ENCODE results near the gene SLC16A5.

Gene SLC16A5

GRCh38 chr17:75049706-75050105 is 38.0 kb upstream of the SLC16A5 start:
- peaks cover 14% of the 10 kb centered on the region for H3K79me1 ChIP-seq (ENCODE audit: low read length)
- H3K23ac ChIP-seq (ENCODE audit: low read length), result no peak overlapping the region
- H3K36me3 ChIP-seq (ENCODE audit: control insufficient read depth, insufficient read depth, low read length), result peaks cover 12% of the 10 kb centered on the region

GRCh38 chr17:75051941-75052340 is 35.8 kb upstream of the SLC16A5 start:
- H3K36me3 ChIP-seq (ENCODE audit: control insufficient read depth, insufficient read depth, low read length), result peaks cover 12% of the 10 kb centered on the region
- H2AK5ac ChIP-seq (ENCODE audit: low read length), result no peak overlapping the region
- no peak overlapping the region for H2BK15ac ChIP-seq (replicated peaks; ENCODE audit: low read depth)
- H3K79me1 ChIP-seq (ENCODE audit: low read length), result peaks cover 16% of the 10 kb centered on the region
- WGBS (ENCODE audit: extremely low coverage, insufficient coverage, low lambda C conversion rate), result no CpG with 5 or more reads among the region's 2 CpGs
- no peak overlapping the region for H3K4me3 ChIP-seq (ENCODE audit: low read length)
- no peak for DNase-seq
- no peak overlapping the region for H3K56ac ChIP-seq (ENCODE audit: low read length)
- no peak overlapping the region for H3K4ac ChIP-seq (ENCODE audit: low read depth, low read length)
- no peak overlapping the region for H2BK5ac ChIP-seq (ENCODE audit: low read length)
- H3K27ac ChIP-seq (ENCODE audit: low read depth, low read length), result no peak overlapping the region
- no peak overlapping the region for H2BK120ac ChIP-seq (ENCODE audit: low read depth, low read length)
- no peak overlapping the region for H3K18ac ChIP-seq (ENCODE audit: low read length)
- no peak overlapping the region for H3K9ac ChIP-seq (ENCODE audit: low read length)
- H3K79me2 ChIP-seq (ENCODE audit: control insufficient read depth, insufficient read depth, low read length), result peaks cover 28% of the 10 kb centered on the region
- H3K23ac ChIP-seq (ENCODE audit: low read length), result no peak overlapping the region
- no peak overlapping the region for H4K8ac ChIP-seq (ENCODE audit: low read depth, low read length)
- no peaks in the 10 kb centered on the region for H3K27me3 ChIP-seq (ENCODE audit: insufficient read depth, low read length, poor library complexity)
- H3K4me1 ChIP-seq (ENCODE audit: control insufficient read depth, low read depth, low read length), result peaks cover 5% of the 10 kb centered on the region
- H3K4me2 ChIP-seq (ENCODE audit: low read length), result no peak overlapping the region
- no peak overlapping the region for H4K5ac ChIP-seq (ENCODE audit: low read length)

More at GRCh38 chr17:75049706-75050105, 38.0 kb upstream of the SLC16A5 start:
- no peak overlapping the region for H2BK15ac ChIP-seq (replicated peaks; ENCODE audit: low read depth)
- no peak overlapping the region for H2BK120ac ChIP-seq (ENCODE audit: low read depth, low read length)
- no peak overlapping the region for H3K9ac ChIP-seq (ENCODE audit: low read length)
- H3K79me2 ChIP-seq (ENCODE audit: control insufficient read depth, insufficient read depth, low read length), result peaks cover 32% of the 10 kb centered on the region
- H4K5ac ChIP-seq (ENCODE audit: low read length), result no peak overlapping the region
- no peak overlapping the region for H3K4ac ChIP-seq (ENCODE audit: low read depth, low read length)
- H4K8ac ChIP-seq (ENCODE audit: low read depth, low read length), result no peak overlapping the region
- no peak overlapping the region for H3K4me3 ChIP-seq (ENCODE audit: low read length)
- no peaks in the 10 kb centered on the region for H3K27me3 ChIP-seq (ENCODE audit: insufficient read depth, low read length, poor library complexity)
- DNase-seq, result no peak
- no peak overlapping the region for H3K4me2 ChIP-seq (ENCODE audit: low read length)
- peaks cover 5% of the 10 kb centered on the region for H3K4me1 ChIP-seq (ENCODE audit: control insufficient read depth, low read depth, low read length)
- no peak overlapping the region for H2BK5ac ChIP-seq (ENCODE audit: low read length)
- H3K18ac ChIP-seq (ENCODE audit: low read length), result no peak overlapping the region
- H3K56ac ChIP-seq (ENCODE audit: low read length), result no peak overlapping the region
- H2AK5ac ChIP-seq (ENCODE audit: low read length), result no peak overlapping the region
- no peak overlapping the region for H3K27ac ChIP-seq (ENCODE audit: low read depth, low read length)

- Histone ChIP-seq H4K8ac (ENCODE audit: low read depth, low read length) (no peak overlapping the region), H2AK5ac (ENCODE audit: low read length) (no peak overlapping the region), H3K27ac (ENCODE audit: low read depth, low read length) (no peak overlapping the region), H3K56ac (ENCODE audit: low read length) (no peak overlapping the region), H3K18ac (ENCODE audit: low read length) (no peak overlapping the region), H3K79me2 (ENCODE audit: control insufficient read depth, insufficient read depth, low read length) (no peaks in the 10 kb centered on the region), H2BK5ac (ENCODE audit: low read length) (no peak overlapping the region), H3K36me3 (ENCODE audit: control insufficient read depth, insufficient read depth, low read length) (peaks cover 27% of the 10 kb centered on the region), H2BK15ac (replicated peaks; ENCODE audit: low read depth) (no peak overlapping the region), H3K4me3 (ENCODE audit: low read length) (no peak overlapping the region), H3K23ac (ENCODE audit: low read length) (no peak overlapping the region), H3K79me1 (ENCODE audit: low read length) (peaks cover 5% of the 10 kb centered on the region), H3K4me1 (ENCODE audit: control insufficient read depth, low read depth, low read length) (no peaks in the 10 kb centered on the region), H2BK120ac (ENCODE audit: low read depth, low read length) (no peak overlapping the region), H3K4ac (ENCODE audit: low read depth, low read length) (no peak overlapping the region), H3K9ac (ENCODE audit: low read length) (no peak overlapping the region), H3K4me2 (ENCODE audit: low read length) (no peak overlapping the region), H4K5ac (ENCODE audit: low read length) (no peak overlapping the region), H3K27me3 (ENCODE audit: insufficient read depth, low read length, poor library complexity) (no peaks in the 10 kb centered on the region)
- no CpG with 5 or more reads among the region's 25 CpGs for WGBS (ENCODE audit: extremely low coverage, insufficient coverage, low lambda C conversion rate)
- peak; percentile 55 for DNase-seq
Observed at GRCh38 chr17:75059369-75060345, 28.1 kb upstream of the SLC16A5 start.

GRCh38 chr17:75060434-75061054 is 27.2 kb upstream of the SLC16A5 start:
- no peaks in the 10 kb centered on the region for H3K27me3 ChIP-seq (ENCODE audit: insufficient read depth, low read length, poor library complexity)
- no CpG with 5 or more reads among the region's 26 CpGs for WGBS (ENCODE audit: extremely low coverage, insufficient coverage, low lambda C conversion rate)
- no peak overlapping the region for H2BK120ac ChIP-seq (ENCODE audit: low read depth, low read length)
- H4K8ac ChIP-seq (ENCODE audit: low read depth, low read length), result no peak overlapping the region
- H3K79me2 ChIP-seq (ENCODE audit: control insufficient read depth, insufficient read depth, low read length), result no peaks in the 10 kb centered on the region
- peaks cover 31% of the 10 kb centered on the region for H3K36me3 ChIP-seq (ENCODE audit: control insufficient read depth, insufficient read depth, low read length)
- no peak overlapping the region for H3K4me2 ChIP-seq (ENCODE audit: low read length)
- no peak overlapping the region for H3K23ac ChIP-seq (ENCODE audit: low read length)
- no peak overlapping the region for H3K27ac ChIP-seq (ENCODE audit: low read depth, low read length)
- no peak overlapping the region for H2BK5ac ChIP-seq (ENCODE audit: low read length)
- no peak overlapping the region for H3K18ac ChIP-seq (ENCODE audit: low read length)
- H2AK5ac ChIP-seq (ENCODE audit: low read length), result no peak overlapping the region
- H3K79me1 ChIP-seq (ENCODE audit: low read length), result peaks cover 5% of the 10 kb centered on the region
- H3K4me3 ChIP-seq (ENCODE audit: low read length), result no peak overlapping the region
- H3K4ac ChIP-seq (ENCODE audit: low read depth, low read length), result no peak overlapping the region
- H2BK15ac ChIP-seq (replicated peaks; ENCODE audit: low read depth), result no peak overlapping the region
- H4K5ac ChIP-seq (ENCODE audit: low read length), result no peak overlapping the region
- no peaks in the 10 kb centered on the region for H3K4me1 ChIP-seq (ENCODE audit: control insufficient read depth, low read depth, low read length)
- no peak overlapping the region for H3K56ac ChIP-seq (ENCODE audit: low read length)
- no peak for DNase-seq
- no peak overlapping the region for H3K9ac ChIP-seq (ENCODE audit: low read length)

- H3K4me3 ChIP-seq (ENCODE audit: low read length), result no peak overlapping the region
- H3K4me2 ChIP-seq (ENCODE audit: low read length), result no peak overlapping the region
- H2BK120ac ChIP-seq (ENCODE audit: low read depth, low read length), result no peak overlapping the region
- no peak overlapping the region for H3K56ac ChIP-seq (ENCODE audit: low read length)
- H3K27me3 ChIP-seq (ENCODE audit: insufficient read depth, low read length, poor library complexity), result no peaks in the 10 kb centered on the region
- H4K5ac ChIP-seq (ENCODE audit: low read length), result no peak overlapping the region
- no peak overlapping the region for H3K18ac ChIP-seq (ENCODE audit: low read length)
- no peaks in the 10 kb centered on the region for H3K79me2 ChIP-seq (ENCODE audit: control insufficient read depth, insufficient read depth, low read length)
- H4K8ac ChIP-seq (ENCODE audit: low read depth, low read length), result no peak overlapping the region
- no peaks in the 10 kb centered on the region for H3K4me1 ChIP-seq (ENCODE audit: control insufficient read depth, low read depth, low read length)
- WGBS (ENCODE audit: extremely low coverage, insufficient coverage, low lambda C conversion rate), result no CpG with 5 or more reads among the region's 10 CpGs
- H3K36me3 ChIP-seq (ENCODE audit: control insufficient read depth, insufficient read depth, low read length), result peaks cover 31% of the 10 kb centered on the region
- H3K27ac ChIP-seq (ENCODE audit: low read depth, low read length), result no peak overlapping the region
- DNase-seq, result no peak
- H3K79me1 ChIP-seq (ENCODE audit: low read length), result peaks cover 5% of the 10 kb centered on the region
- H2AK5ac ChIP-seq (ENCODE audit: low read length), result no peak overlapping the region
- no peak overlapping the region for H2BK5ac ChIP-seq (ENCODE audit: low read length)
- no peak overlapping the region for H3K23ac ChIP-seq (ENCODE audit: low read length)
- H3K9ac ChIP-seq (ENCODE audit: low read length), result no peak overlapping the region
- no peak overlapping the region for H2BK15ac ChIP-seq (replicated peaks; ENCODE audit: low read depth)
- no peak overlapping the region for H3K4ac ChIP-seq (ENCODE audit: low read depth, low read length)
Observed at GRCh38 chr17:75061055-75061438, 26.7 kb upstream of the SLC16A5 start.

Data from mesendoderm (in vitro differentiated cells).